ENCODE results near the gene ANKRD42. TPM values are rescaled to one million over a fixed set of nuclear protein-coding genes. Genes with fewer than 3 reads are reported as not detected.
A peak's percentile ranks its signal among the peaks of the same experiment; 100 is the strongest.

ANKRD42 gene
- 10.4 to 12.9 TPM (median 11.4 TPM) in 3 replicates for total RNA-seq
- long read RNA-seq, full-length matches to known transcripts: 17 of 42 reads
- long read RNA-seq, partial matches to known transcripts: 5 of 42 reads
- long read RNA-seq, other reads (novel, unspliced or antisense): 20 of 42 reads

- peaks cover 6% of the 10 kb centered on the region for H3K36me3 Mint-ChIP-seq (ENCODE audit: low read depth)
- peaks cover 45% of the 10 kb centered on the region for H3K4me1 Mint-ChIP-seq (ENCODE audit: low read depth)
- peak; percentile 17 for TF ChIP-seq CTCF (IDR thresholded peaks at IDR 0.05)
These were observed at the start of gene ANKRD42 for GRCh38 chr11:83193315-83194280. Gene ANKRD42 (plus strand): TSS chr11:83193712. CDS start chr11:83194671, 959 bp downstream.

GRCh38 chr11:83147895-83148294 lies 45.6 kb upstream of the ANKRD42 start:
- H3K4me1 Mint-ChIP-seq (ENCODE audit: low read depth): no peaks in the 10 kb centered on the region
- peaks cover 2% of the 10 kb centered on the region for H3K27me3 Mint-ChIP-seq (ENCODE audit: low read depth)
- H3K9me3 Mint-ChIP-seq (ENCODE audit: low read depth): no peaks in the 10 kb centered on the region
- H3K4me3 Mint-ChIP-seq (ENCODE audit: unreplicated experiment): no peak overlapping the region
- no peak for DNase-seq (ENCODE audit: low spot score)
- peaks cover 2% of the 10 kb centered on the region for H3K36me3 Mint-ChIP-seq (ENCODE audit: low read depth)
- H3K27ac Mint-ChIP-seq (ENCODE audit: unreplicated experiment): no peak overlapping the region
- TF ChIP-seq CTCF (IDR thresholded peaks at IDR 0.05): no peak

More at GRCh38 chr11:83193315-83194280, at the start of gene ANKRD42:
- DNase-seq (ENCODE audit: low spot score): peak; percentile 96
- H3K9me3 Mint-ChIP-seq (ENCODE audit: low read depth): no peaks in the 10 kb centered on the region
- H3K27ac Mint-ChIP-seq (ENCODE audit: unreplicated experiment): peak within 1 kb of the TSS; percentile 99
- H3K4me3 Mint-ChIP-seq (ENCODE audit: unreplicated experiment): peak within 1 kb of the TSS; percentile 98
- H3K27me3 Mint-ChIP-seq (ENCODE audit: low read depth): no peaks in the 10 kb centered on the region

DNA sequence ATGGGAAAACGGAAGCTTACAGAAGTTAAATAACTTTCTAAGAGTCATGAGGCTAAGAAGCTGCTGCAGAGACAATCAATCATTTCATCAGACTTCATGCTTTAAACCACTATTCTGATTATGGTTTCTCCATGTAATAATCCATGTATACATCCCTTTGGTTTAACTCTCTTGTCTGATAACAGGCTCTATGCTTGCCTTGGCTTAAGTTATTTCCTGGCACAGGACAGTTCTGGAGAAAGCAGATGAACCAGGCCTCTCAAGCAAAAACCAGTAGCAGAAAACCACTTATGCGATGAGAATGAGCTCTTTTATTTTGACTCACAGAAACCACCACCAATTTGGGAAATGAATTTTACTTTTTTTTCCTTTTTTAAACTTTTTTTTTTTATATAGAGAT lies 43.1 kb upstream of the ANKRD42 start:
- Mint-ChIP-seq H3K36me3 (ENCODE audit: low read depth) (no peaks in the 10 kb centered on the region), H3K27ac (ENCODE audit: unreplicated experiment) (no peak overlapping the region), H3K9me3 (ENCODE audit: low read depth) (no peaks in the 10 kb centered on the region), H3K4me3 (ENCODE audit: unreplicated experiment) (no peak overlapping the region), H3K4me1 (ENCODE audit: low read depth) (no peaks in the 10 kb centered on the region), H3K27me3 (ENCODE audit: low read depth) (no peaks in the 10 kb centered on the region)
- TF ChIP-seq CTCF (IDR thresholded peaks at IDR 0.05): no peak
- DNase-seq (ENCODE audit: low spot score): no peak

DNA sequence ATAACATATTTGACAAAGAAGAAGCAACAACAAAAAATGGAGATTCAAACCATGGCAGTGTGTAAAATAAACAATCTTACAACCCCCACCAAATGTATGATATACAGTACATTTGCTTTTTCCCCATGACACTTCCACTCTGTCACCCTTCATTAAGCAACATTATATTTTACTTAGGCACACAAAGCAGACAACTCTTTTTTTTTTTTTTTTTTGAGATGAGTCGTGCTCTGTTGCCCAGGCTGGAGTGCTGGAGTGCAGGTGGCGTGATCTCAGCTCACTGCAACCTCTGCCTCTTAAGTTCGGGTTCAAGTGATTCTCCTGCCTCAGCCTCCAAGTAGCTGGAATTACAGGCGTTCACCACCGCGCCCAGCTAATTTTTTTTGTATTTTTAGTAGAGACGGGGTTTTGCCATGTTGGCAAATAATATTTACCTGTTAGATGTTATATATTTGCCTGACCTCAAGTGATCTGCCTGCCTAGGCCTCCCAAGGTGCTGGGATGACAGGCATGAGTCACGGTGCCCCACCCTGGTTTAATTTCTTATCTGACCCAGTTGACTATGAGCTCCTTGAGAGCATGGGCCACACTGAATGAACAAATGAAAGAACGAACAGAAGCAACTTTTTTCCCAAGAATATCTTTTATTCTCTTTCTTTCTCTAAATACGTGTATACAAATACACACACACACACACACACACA lies 42.1 kb upstream of the ANKRD42 start:
- Mint-ChIP-seq H3K27me3 (ENCODE audit: low read depth) (no peaks in the 10 kb centered on the region), H3K27ac (ENCODE audit: unreplicated experiment) (no peak overlapping the region), H3K4me3 (ENCODE audit: unreplicated experiment) (no peak overlapping the region), H3K9me3 (ENCODE audit: low read depth) (no peaks in the 10 kb centered on the region), H3K36me3 (ENCODE audit: low read depth) (no peaks in the 10 kb centered on the region), H3K4me1 (ENCODE audit: low read depth) (no peaks in the 10 kb centered on the region)
- TF ChIP-seq CTCF (IDR thresholded peaks at IDR 0.05): no peak
- no peak for DNase-seq (ENCODE audit: low spot score)

DNA sequence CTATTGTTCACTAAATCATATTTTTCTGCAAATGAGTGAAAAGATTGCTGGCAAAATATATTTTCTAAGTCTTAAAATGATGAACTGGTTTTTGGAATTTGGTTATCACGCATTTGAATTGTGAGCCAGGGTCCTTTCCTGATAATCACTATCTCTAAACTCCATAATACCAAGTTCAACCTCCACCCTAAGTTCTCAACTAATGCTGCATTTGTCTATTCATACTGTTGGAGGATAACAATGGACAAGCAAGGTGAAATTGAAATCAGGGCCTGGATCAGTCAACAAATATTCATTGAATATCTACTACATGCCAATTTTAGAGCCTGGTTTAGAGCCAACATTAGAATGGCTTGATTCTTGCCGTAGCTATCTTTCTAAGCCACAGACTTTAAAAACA lies 41.2 kb upstream of the ANKRD42 start:
- no peak for TF ChIP-seq CTCF (IDR thresholded peaks at IDR 0.05)
- Mint-ChIP-seq H3K27me3 (ENCODE audit: low read depth) (no peaks in the 10 kb centered on the region), H3K4me1 (ENCODE audit: low read depth) (no peaks in the 10 kb centered on the region), H3K4me3 (ENCODE audit: unreplicated experiment) (no peak overlapping the region), H3K36me3 (ENCODE audit: low read depth) (peaks cover 3% of the 10 kb centered on the region), H3K27ac (ENCODE audit: unreplicated experiment) (no peak overlapping the region), H3K9me3 (ENCODE audit: low read depth) (no peaks in the 10 kb centered on the region)
- no peak for DNase-seq (ENCODE audit: low spot score)

Measured in chondrocyte (in vitro differentiated cells).